ENCODE results near the gene PCAT6. TPM values are rescaled to one million over a fixed set of nuclear protein-coding genes. Genes with fewer than 3 reads are reported as not detected.
"Not testable (repeated sequence)": the region's sequence is repeated elsewhere in the genome, so short reads cannot be mapped to it uniquely, and the experiment has no call there.

The PCAT6 gene
- total and polyA plus RNA-seq, 2 donors (not counting 3 experiments of a cell fraction or from before 2014, with no cell fraction given), result 1.7 to 2.4 TPM

GRCh38 chr1:202825748-202826147, 15.0 kb downstream of the PCAT6 start:
- BruUV-seq (replicated peaks), result no TSS peak
- no peaks in the 10 kb centered on the region for H4K20me1 ChIP-seq (replicated peaks; ENCODE audit: control insufficient read depth, extremely low read depth, insufficient read depth, low read length)
- no peaks in the 10 kb centered on the region for H3K9me3 ChIP-seq (replicated peaks; ENCODE audit: control insufficient read depth, insufficient read depth, low read length)
- intact Hi-C loops (cut with micrococcal nuclease), result no loop called here
- FAIRE-seq (no peak), DNase-seq (ENCODE audit: low read depth, low spot score) (no peak)
- dilution Hi-C loops (cut with MboI; ENCODE audit: extremely low pct_ligation_motif_present, low sequenced_read_pairs), result no loop called here
- H3K27ac ChIP-seq (ENCODE audit: insufficient read depth, low read depth, low read length), result no peak overlapping the region
- H3K27me3 ChIP-seq (ENCODE audit: control insufficient read depth in 2 of 2, insufficient read depth in 2 of 2, low read length in 2 of 2), result peaks cover 0 to 15% of the 10 kb centered on the region in 2 experiments
- no peak overlapping the region for H2AFZ ChIP-seq (ENCODE audit: low read depth, low read length)
- H3K4me1 ChIP-seq (ENCODE audit: control insufficient read depth, extremely low read depth, insufficient read depth, low read length), result no peaks in the 10 kb centered on the region
- TF ChIP-seq GATA2 (IDR thresholded peaks at IDR 0.05; ENCODE audit: insufficient read depth, insufficient read length, low read depth, low read length) (no peak), FOS (IDR thresholded peaks at IDR 0.05; ENCODE audit: borderline replicate concordance, insufficient read depth, low read length) (no peak), POLR2AphosphoS5 (IDR thresholded peaks at IDR 0.05; ENCODE audit: insufficient read depth, low read depth, low read length) (no peak), POLR2A (IDR thresholded peaks at IDR 0.05; ENCODE audit: low read depth, low read length) (no peak), MYC (IDR thresholded peaks at IDR 0.05; ENCODE audit: low read depth, low read length) (no peak), JUN (IDR thresholded peaks at IDR 0.05; ENCODE audit: borderline replicate concordance, insufficient read depth, insufficient read length, low read depth) (no peak), EZH2 (IDR thresholded peaks at IDR 0.05; ENCODE audit: borderline replicate concordance, low read depth, low read length, severe bottlenecking) (no peak)
- TF ChIP-seq, protein P1, sequence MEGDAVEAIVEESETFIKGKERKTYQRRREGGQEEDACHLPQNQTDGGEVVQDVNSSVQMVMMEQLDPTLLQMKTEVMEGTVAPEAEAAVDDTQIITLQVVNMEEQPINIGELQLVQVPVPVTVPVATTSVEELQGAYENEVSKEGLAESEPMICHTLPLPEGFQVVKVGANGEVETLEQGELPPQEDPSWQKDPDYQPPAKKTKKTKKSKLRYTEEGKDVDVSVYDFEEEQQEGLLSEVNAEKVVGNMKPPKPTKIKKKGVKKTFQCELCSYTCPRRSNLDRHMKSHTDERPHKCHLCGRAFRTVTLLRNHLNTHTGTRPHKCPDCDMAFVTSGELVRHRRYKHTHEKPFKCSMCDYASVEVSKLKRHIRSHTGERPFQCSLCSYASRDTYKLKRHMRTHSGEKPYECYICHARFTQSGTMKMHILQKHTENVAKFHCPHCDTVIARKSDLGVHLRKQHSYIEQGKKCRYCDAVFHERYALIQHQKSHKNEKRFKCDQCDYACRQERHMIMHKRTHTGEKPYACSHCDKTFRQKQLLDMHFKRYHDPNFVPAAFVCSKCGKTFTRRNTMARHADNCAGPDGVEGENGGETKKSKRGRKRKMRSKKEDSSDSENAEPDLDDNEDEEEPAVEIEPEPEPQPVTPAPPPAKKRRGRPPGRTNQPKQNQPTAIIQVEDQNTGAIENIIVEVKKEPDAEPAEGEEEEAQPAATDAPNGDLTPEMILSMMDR (IDR thresholded peaks at IDR 0.05; ENCODE audit: extremely low read depth in 1 of 2, insufficient read depth in 1 of 2, low read depth in 1 of 2, low read length in 2 of 2), result no peak
- TF ChIP-seq, protein P2, sequence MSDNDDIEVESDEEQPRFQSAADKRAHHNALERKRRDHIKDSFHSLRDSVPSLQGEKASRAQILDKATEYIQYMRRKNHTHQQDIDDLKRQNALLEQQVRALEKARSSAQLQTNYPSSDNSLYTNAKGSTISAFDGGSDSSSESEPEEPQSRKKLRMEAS (IDR thresholded peaks at IDR 0.05; ENCODE audit: insufficient read depth, insufficient read length), result no peak
- no peaks in the 10 kb centered on the region for H3K36me3 ChIP-seq (ENCODE audit: control insufficient read depth in 2 of 2, extremely low read depth in 1 of 2, insufficient read depth in 2 of 2, low read length in 2 of 2)
- CTCF ChIA-PET, result no interaction called here
- no peaks in the 10 kb centered on the region for H3K79me2 ChIP-seq (ENCODE audit: control insufficient read depth, insufficient read depth, low read length)
- H3K9me1 ChIP-seq (replicated peaks; ENCODE audit: control insufficient read depth, extremely low read depth, insufficient read depth, low read length), result no peaks in the 10 kb centered on the region
- no peak overlapping the region for H3K4me2 ChIP-seq (ENCODE audit: insufficient read depth, low read length)
- POLR2A ChIA-PET, result no interaction called here
- no peak overlapping the region for H3K4me3 ChIP-seq (replicated peaks in 1 of 3; ENCODE audit: insufficient read depth in 1 of 3, low read depth in 1 of 3, low read length in 3 of 3)
- H3K9ac ChIP-seq (replicated peaks; ENCODE audit: extremely low read depth, insufficient read depth, low read length), result no peak overlapping the region

- H3K4me3 ChIP-seq (replicated peaks in 1 of 3; ENCODE audit: insufficient read depth in 1 of 3, low read depth in 1 of 3, low read length in 3 of 3); intact Hi-C loops (cut with micrococcal nuclease); CTCF ChIA-PET; H3K4me2 ChIP-seq (ENCODE audit: insufficient read depth, low read length); H3K9me1 ChIP-seq (replicated peaks; ENCODE audit: control insufficient read depth, extremely low read depth, insufficient read depth, low read length); FAIRE-seq; POLR2A ChIA-PET; BruUV-seq (replicated peaks); dilution Hi-C loops (cut with MboI; ENCODE audit: extremely low pct_ligation_motif_present, low sequenced_read_pairs); H3K27ac ChIP-seq (ENCODE audit: insufficient read depth, low read depth, low read length); H3K9me3 ChIP-seq (replicated peaks; ENCODE audit: control insufficient read depth, insufficient read depth, low read length); H3K9ac ChIP-seq (replicated peaks; ENCODE audit: extremely low read depth, insufficient read depth, low read length); H3K79me2 ChIP-seq (ENCODE audit: control insufficient read depth, insufficient read depth, low read length); H3K36me3 ChIP-seq (ENCODE audit: control insufficient read depth in 2 of 2, extremely low read depth in 1 of 2, insufficient read depth in 2 of 2, low read length in 2 of 2); H3K4me1 ChIP-seq (ENCODE audit: control insufficient read depth, extremely low read depth, insufficient read depth, low read length); DNase-seq (ENCODE audit: low read depth, low spot score); H2AFZ ChIP-seq (ENCODE audit: low read depth, low read length); H4K20me1 ChIP-seq (replicated peaks; ENCODE audit: control insufficient read depth, extremely low read depth, insufficient read depth, low read length): not testable (repeated sequence)
- H3K27me3 ChIP-seq (ENCODE audit: control insufficient read depth in 2 of 2, insufficient read depth in 2 of 2, low read length in 2 of 2), result peaks cover 0 to 10% of the 10 kb centered on the region in 2 experiments
Observed at GRCh38 chr1:202829223-202829622, 18.5 kb downstream of the PCAT6 start.
